ENCODE results near the gene LIAS. TPM values are rescaled to one million over a fixed set of nuclear protein-coding genes. Genes with fewer than 3 reads are reported as not detected.

LIAS gene
- total RNA-seq, 1 donor from 2014 or later = 10.4 TPM

DNA sequence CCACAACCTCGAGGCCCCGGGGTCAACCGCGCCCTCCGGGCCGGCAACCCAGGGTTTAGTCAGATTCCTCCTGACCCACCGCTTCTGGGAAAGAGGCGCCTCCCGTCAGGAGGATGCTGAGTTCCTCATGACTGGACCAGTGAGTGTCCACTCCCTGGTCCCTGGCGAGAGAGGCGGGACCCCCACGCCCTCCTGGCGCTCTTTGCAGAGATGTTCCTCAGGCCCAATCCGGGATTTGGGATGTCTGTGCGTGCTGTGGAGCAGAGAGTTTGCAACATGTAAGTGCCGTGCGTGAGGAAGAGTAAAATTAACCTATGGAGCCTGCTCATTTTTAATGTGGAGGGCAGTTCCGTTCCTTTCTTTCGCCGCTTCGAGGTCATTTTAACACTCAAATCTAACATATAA lies 69.2 kb downstream of the LIAS start:
- DNase-seq (ENCODE audit: low read depth) = no peak

Other genes starting within 250 kb of the LIAS start
- gene RFC1, start 92.7 kb upstream of the LIAS start, total RNA-seq = 50.2 and 57.3 TPM in 2 replicates
- not detected in 2 replicates for gene KLB, start 52.1 kb upstream of the LIAS start, total RNA-seq
- 1,427 and 3,900 TPM in 2 replicates for gene RPL9, start 134 bp upstream of the LIAS start, total RNA-seq
- gene UGDH, start 68.4 kb downstream of the LIAS start, total RNA-seq = 317 and 424 TPM in 2 replicates
- 45.3 and 89.7 TPM in 2 replicates for gene SMIM14, start 179.8 kb downstream of the LIAS start, total RNA-seq
- gene UBE2K, start 239.1 kb downstream of the LIAS start, total RNA-seq = 22.7 and 52.9 TPM in 2 replicates